C4-2B (cell line): ENCODE measurements around the gene SMAD2.

ENCODE experiments used
- CTCF ChIP-seq: fragments of 450-650 bp; conservative IDR thresholded peaks from 2 replicates; pipeline ENCODE4 v1.5.1; 2017; ENCODE audit warnings: mild to moderate bottlenecking
- ZFX ChIP-seq: fragments of 450-650 bp; IDR thresholded peaks from 2 replicates; pipeline ENCODE4 v1.6.1; 2017

GRCh38 chr18:47899107-47899840, 31.2 kb downstream of the SMAD2 start:
- TF ChIP-seq CTCF (no peak), ZFX (no peak)
